Measurements from ENCODE around the gene RHOBTB1. TPM values are rescaled to one million over a fixed set of nuclear protein-coding genes. Genes with fewer than 3 reads are reported as not detected.

RHOBTB1 gene
- total RNA-seq, 2 experiments from 2014 or later: not detected

DNA sequence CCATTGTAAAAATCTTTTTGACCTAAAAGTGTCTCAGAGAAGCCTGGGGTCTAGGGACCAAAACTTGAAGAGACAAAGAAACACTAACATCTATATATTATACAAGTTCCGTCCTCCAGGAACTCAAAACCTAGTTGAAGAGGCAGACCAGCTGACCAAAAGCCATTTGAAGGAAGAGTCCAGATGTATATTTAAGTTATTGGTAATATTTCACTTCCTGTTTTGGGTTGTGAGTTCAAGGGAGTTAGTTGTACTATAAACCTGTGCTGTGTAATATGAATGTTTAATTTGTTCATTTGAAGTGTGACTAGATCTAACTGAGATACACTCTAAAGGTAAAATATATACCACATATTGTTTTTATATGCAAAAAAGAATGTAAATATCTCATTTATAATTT, 120.7 kb downstream of the RHOBTB1 start:
- Histone ChIP-seq H3K4me3 (ENCODE audit: low read depth, low read length, poor library complexity, severe bottlenecking) (no peak overlapping the region), H3K4me1 (ENCODE audit: insufficient read depth, low read length, poor library complexity, severe bottlenecking) (no peaks in the 10 kb centered on the region), H3K4me2 (ENCODE audit: low read length) (no peak overlapping the region), H4K20me1 (ENCODE audit: insufficient read depth, low read length) (no peaks in the 10 kb centered on the region), H2AFZ (ENCODE audit: low read length) (no peak overlapping the region), H3K9me2 (ENCODE audit: insufficient read depth, low read length) (no peaks in the 10 kb centered on the region), H3K36me3 (ENCODE audit: insufficient read depth, low read length) (no peaks in the 10 kb centered on the region), H3K79me2 (ENCODE audit: insufficient read depth, low read depth, low read length) (no peaks in the 10 kb centered on the region), H3K9me3 (ENCODE audit: low read length) (no peaks in the 10 kb centered on the region), H3K27ac (ENCODE audit: low read depth, low read length, poor library complexity, severe bottlenecking) (no peak overlapping the region)
- no peak for TF ChIP-seq EZH2phosphoT487 (IDR thresholded peaks at IDR 0.05; ENCODE audit: borderline replicate concordance, low read depth, low read length)
- TF ChIP-seq CTCF (conservative IDR thresholded peaks at IDR 0.05; ENCODE audit: low read length): no peak
- no peak for DNase-seq (ENCODE audit: low spot score)
- ChIA-PET CTCF (ENCODE audit: unreplicated experiment) (no interaction called here), POLR2A (interaction anchor here (0.6 to 1.0 kb wide), 2 partner anchors 13 to 18 kb away, joined by 3 to 4 read pairs; no protein-coding TSS in a partner anchor)
- no TSS peak for BruUV-seq (replicated peaks)
- intact Hi-C loops (cut with micrococcal nuclease; ENCODE audit: unreplicated experiment): no loop called here

GRCh38 chr10:60822809-60823208, 121.2 kb downstream of the RHOBTB1 start:
- H3K4me3 ChIP-seq (ENCODE audit: low read depth, low read length, poor library complexity, severe bottlenecking): no peak overlapping the region
- H3K9me3 ChIP-seq (ENCODE audit: low read length): no peaks in the 10 kb centered on the region
- no peak overlapping the region for H3K4me2 ChIP-seq (ENCODE audit: low read length)
- no peaks in the 10 kb centered on the region for H3K4me1 ChIP-seq (ENCODE audit: insufficient read depth, low read length, poor library complexity, severe bottlenecking)
- no TSS peak for BruUV-seq (replicated peaks)
- no peaks in the 10 kb centered on the region for H3K9me2 ChIP-seq (ENCODE audit: insufficient read depth, low read length)
- POLR2A ChIA-PET: no interaction called here
- no peaks in the 10 kb centered on the region for H4K20me1 ChIP-seq (ENCODE audit: insufficient read depth, low read length)
- TF ChIP-seq EZH2phosphoT487 (IDR thresholded peaks at IDR 0.05; ENCODE audit: borderline replicate concordance, low read depth, low read length) (no peak), CTCF (conservative IDR thresholded peaks at IDR 0.05; ENCODE audit: low read length) (no peak)
- H3K79me2 ChIP-seq (ENCODE audit: insufficient read depth, low read depth, low read length): no peaks in the 10 kb centered on the region
- H2AFZ ChIP-seq (ENCODE audit: low read length): no peak overlapping the region
- no peak for DNase-seq (ENCODE audit: low spot score)
- no peaks in the 10 kb centered on the region for H3K36me3 ChIP-seq (ENCODE audit: insufficient read depth, low read length)
- no peak overlapping the region for H3K27ac ChIP-seq (ENCODE audit: low read depth, low read length, poor library complexity, severe bottlenecking)
- CTCF ChIA-PET (ENCODE audit: unreplicated experiment): no interaction called here
- intact Hi-C loops (cut with micrococcal nuclease; ENCODE audit: unreplicated experiment): no loop called here

GRCh38 chr10:60821656-60822055, 122.3 kb downstream of the RHOBTB1 start:
- TF ChIP-seq CTCF (conservative IDR thresholded peaks at IDR 0.05; ENCODE audit: low read length): no peak
- no peak for TF ChIP-seq EZH2phosphoT487 (IDR thresholded peaks at IDR 0.05; ENCODE audit: borderline replicate concordance, low read depth, low read length)
- Histone ChIP-seq H3K4me1 (ENCODE audit: insufficient read depth, low read length, poor library complexity, severe bottlenecking) (no peaks in the 10 kb centered on the region), H3K27ac (ENCODE audit: low read depth, low read length, poor library complexity, severe bottlenecking) (no peak overlapping the region), H3K9me2 (ENCODE audit: insufficient read depth, low read length) (no peaks in the 10 kb centered on the region), H3K36me3 (ENCODE audit: insufficient read depth, low read length) (no peaks in the 10 kb centered on the region), H2AFZ (ENCODE audit: low read length) (no peak overlapping the region), H3K4me2 (ENCODE audit: low read length) (no peak overlapping the region), H3K4me3 (ENCODE audit: low read depth, low read length, poor library complexity, severe bottlenecking) (no peak overlapping the region), H3K79me2 (ENCODE audit: insufficient read depth, low read depth, low read length) (no peaks in the 10 kb centered on the region), H3K9me3 (ENCODE audit: low read length) (no peaks in the 10 kb centered on the region), H4K20me1 (ENCODE audit: insufficient read depth, low read length) (no peaks in the 10 kb centered on the region)
- intact Hi-C loops (cut with micrococcal nuclease; ENCODE audit: unreplicated experiment): no loop called here
- ChIA-PET POLR2A (interaction anchor here (0.7 to 1.2 kb wide), 4 partner anchors 29 to 1495 kb away, joined by 3 read pairs; no protein-coding TSS in a partner anchor), CTCF (ENCODE audit: unreplicated experiment) (no interaction called here)
- no TSS peak for BruUV-seq (replicated peaks)
- no peak for DNase-seq (ENCODE audit: low spot score)

Data from OCI-LY7 (cell line).